Activated CD8-positive, alpha-beta T cell treated with anti-CD3 and anti-CD28 coated beads for 36 hours (primary cell): ENCODE results near the gene MACROD1. TPM values are rescaled to one million over a fixed set of nuclear protein-coding genes. Genes with fewer than 3 reads are reported as not detected.

Experiments used
- ATAC-seq: fragments of 200-7000 bp; cut with Tn5 transposase; one replicate; pipeline ENCODE4 v1.10.0; 2021; ENCODE audit warnings: mild to moderate bottlenecking, moderate library complexity
- CTCF ChIA-PET: fragments of 350-600 bp; sonication (Branson Sonifier 250); formaldehyde crosslinking; loops from one replicate; lab custom pipeline; 2021; ENCODE audit warnings: antibody characterized with exemption; lab: Charles Lee
- POLR2A ChIA-PET: fragments of 350-600 bp; sonication (Branson Sonifier 250); formaldehyde crosslinking; loops from one replicate; lab custom pipeline; 2021; ENCODE audit warnings: antibody characterized with exemption; lab: Charles Lee
- DNase-seq: peaks from one replicate; pipeline ENCODE4 v3.0.0-alpha.2; 2020
- H3K27ac Mint-ChIP-seq: one replicate; pipeline ENCODE4 v1.8.0; 2021; ENCODE audit warnings: mild to moderate bottlenecking, mixed read lengths
- H3K27me3 Mint-ChIP-seq: one replicate; pipeline ENCODE4 v1.8.0; 2021; ENCODE audit warnings: mixed read lengths
- H3K36me3 Mint-ChIP-seq: one replicate; pipeline ENCODE4 v1.8.0; 2021; ENCODE audit warnings: low read depth, mixed read lengths
- H3K4me1 Mint-ChIP-seq: one replicate; pipeline ENCODE4 v1.8.0; 2021; ENCODE audit warnings: low read depth, mixed read lengths
- H3K4me3 Mint-ChIP-seq: one replicate; pipeline ENCODE4 v1.8.0; 2021; ENCODE audit warnings: mild to moderate bottlenecking, moderate library complexity, mixed read lengths
- H3K9me3 Mint-ChIP-seq: one replicate; pipeline ENCODE4 v1.8.0; 2021; ENCODE audit warnings: mixed read lengths
- CTCF ChIP-seq: fragments of 200-600 bp; IDR thresholded peaks from one replicate; pipeline ENCODE4 v1.8.0; 2022; ENCODE audit warnings: antibody characterized with exemption, mild to moderate bottlenecking
- intact Hi-C: fragments of 100-400 bp; cut with micrococcal nuclease; formaldehyde crosslinking; loops from one replicate; pipeline ENCODE4 v1.10.0; 2022
- total RNA-seq, 2 experiments: library from RNA; stranded (reverse); gene quantifications; one replicate each; pipeline ENCODE4 v1.2.3, GENCODE V29; 2021

The MACROD1 gene
- total RNA-seq, 2 experiments from 2014 or later = 38.7 to 38.8 TPM

GRCh38 chr11:64176751-64177150 lies 10.8 kb upstream of the MACROD1 start:
- H3K27ac Mint-ChIP-seq = no peak overlapping the region
- ChIA-PET POLR2A (interaction anchor here (1.3 to 1.7 kb wide), 2 partner anchors 10 to 30 kb away, joined by 3 to 5 read pairs; partner anchors contain the start of gene MACROD1), CTCF (no interaction called here)
- TF ChIP-seq CTCF = no peak
- H3K27me3 Mint-ChIP-seq = no peaks in the 10 kb centered on the region
- peaks cover 6% of the 10 kb centered on the region for H3K9me3 Mint-ChIP-seq
- DNase-seq (no peak), ATAC-seq (no peak)
- peaks cover 8% of the 10 kb centered on the region for H3K36me3 Mint-ChIP-seq
- H3K4me3 Mint-ChIP-seq = no peak overlapping the region
- H3K4me1 Mint-ChIP-seq = peaks cover 16% of the 10 kb centered on the region
- intact Hi-C loops = no loop called here

- Mint-ChIP-seq H3K4me1 (peaks cover 16% of the 10 kb centered on the region), H3K36me3 (peaks cover 10% of the 10 kb centered on the region), H3K4me3 (no peak overlapping the region), H3K9me3 (peaks cover 6% of the 10 kb centered on the region), H3K27me3 (no peaks in the 10 kb centered on the region), H3K27ac (no peak overlapping the region)
- intact Hi-C loops = no loop called here
- TF ChIP-seq CTCF = no peak
- ATAC-seq (no peak), DNase-seq (no peak)
- ChIA-PET CTCF (no interaction called here), POLR2A (interaction anchor here (1.0 to 2.1 kb wide), 2 partner anchors 8 to 11 kb away, joined by 3 to 14 read pairs; partner anchors contain the start of gene STIP1)
These were observed 7.9 kb upstream of the MACROD1 start for GRCh38 chr11:64173616-64174355.

GRCh38 chr11:64170419-64170818 lies 4.5 kb upstream of the MACROD1 start:
- no peak for TF ChIP-seq CTCF
- H3K4me3 Mint-ChIP-seq = no peak overlapping the region
- ChIA-PET POLR2A (interaction anchor here (0.5 to 1.9 kb wide), 7 partner anchors 8 to 1577 kb away, joined by 3 to 8 read pairs (median 3); partner anchors contain the start of gene STIP1), CTCF (no interaction called here)
- ATAC-seq (no peak), DNase-seq (no peak)
- no peaks in the 10 kb centered on the region for H3K27me3 Mint-ChIP-seq
- H3K27ac Mint-ChIP-seq = no peak overlapping the region
- intact Hi-C loops = no loop called here
- H3K9me3 Mint-ChIP-seq = peaks cover 6% of the 10 kb centered on the region
- peaks cover 10% of the 10 kb centered on the region for H3K36me3 Mint-ChIP-seq
- peaks cover 8% of the 10 kb centered on the region for H3K4me1 Mint-ChIP-seq

GRCh38 chr11:64165481-64165841 lies 452 bp downstream of the MACROD1 start:
- H3K4me3 Mint-ChIP-seq = peak overlapping the region; percentile 84
- peaks cover 18% of the 10 kb centered on the region for H3K4me1 Mint-ChIP-seq
- no peaks in the 10 kb centered on the region for H3K27me3 Mint-ChIP-seq
- no peak for TF ChIP-seq CTCF
- no peak overlapping the region for H3K27ac Mint-ChIP-seq
- CTCF ChIA-PET = interaction anchor here (1.3 to 5.4 kb wide), 3 partner anchors 13 to 165 kb away, joined by 5 to 21 read pairs (median 11); no protein-coding TSS in a partner anchor
- POLR2A ChIA-PET = interaction anchor here (0.8 to 3.0 kb wide), 7 partner anchors 9 to 328 kb away, joined by 3 to 25 read pairs (median 3); partner anchors contain the start of genes FERMT3 and STIP1
- DNase-seq (peak; percentile 48), ATAC-seq (peak; percentile 19)
- peaks cover 14% of the 10 kb centered on the region for H3K36me3 Mint-ChIP-seq
- intact Hi-C loops = no loop called here
- H3K9me3 Mint-ChIP-seq = no peaks in the 10 kb centered on the region
